Transverse colon (tissue), 4 donors: ENCODE measurements around the gene RTP5. TPM values are rescaled to one million over a fixed set of nuclear protein-coding genes. Genes with fewer than 3 reads are reported as not detected.

ENCODE experiments used
- DNase-seq: peaks from one replicate; pipeline ENCODE4 v3.0.0-alpha.2; 2019
- H3K27ac ChIP-seq, 4 donors: fragments of 200-600 bp; sonication (generic); 2 replicates each; pipeline ENCODE4 v1.5.1; 2016 to 2018; ENCODE audit warnings: inconsistent platforms in 4 of 4
- H3K27me3 ChIP-seq: fragments of 200-600 bp; sonication (generic); 2 replicates; pipeline ENCODE4 v1.5.1; 2017; ENCODE audit warnings: inconsistent platforms
- H3K36me3 ChIP-seq, 4 donors: fragments of 200-600 bp; sonication (generic); 2 replicates each; pipeline ENCODE4 v1.5.1; 2017 to 2019; ENCODE audit warnings: inconsistent platforms in 4 of 4
- H3K4me1 ChIP-seq, 4 donors: fragments of 200-600 bp; sonication (generic); 2 replicates each; pipeline ENCODE4 v1.5.1; 2017 to 2020; ENCODE audit warnings: inconsistent platforms in 4 of 4
- H3K4me3 ChIP-seq, 4 donors: fragments of 200-600 bp; sonication (generic); 1 replicate in 1 of 4; 2 replicates in 3 of 4; pipeline versions ENCODE4 v1.5.1 to v1.6.1; 2017 to 2019; ENCODE audit warnings: inconsistent platforms in 4 of 4
- H3K9me3 ChIP-seq, 2 donors: fragments of 200-600 bp; sonication (generic); 2 replicates each; pipeline ENCODE4 v1.5.1; 2017 to 2019; ENCODE audit warnings: inconsistent platforms in 2 of 2
- EP300 ChIP-seq: sonication (generic); formaldehyde crosslinking; IDR thresholded peaks from one replicate; pipeline ENCODE4 v1.6.1; 2017; ENCODE audit warnings: antibody characterized with exemption, low read depth
- POLR2A ChIP-seq: fragments of 450-650 bp; IDR thresholded peaks from one replicate; pipeline ENCODE4 v1.6.1; 2016; ENCODE audit warnings: antibody characterized with exemption, mild to moderate bottlenecking, moderate library complexity
- POLR2AphosphoS5 ChIP-seq, 3 donors: sonication (generic); formaldehyde crosslinking; IDR thresholded peaks; one replicate each; pipeline ENCODE4 v1.6.1; 2016; ENCODE audit warnings: antibody characterized with exemption in 3 of 3
- WGBS, 2 donors: methylation state at CpG; one replicate each; pipeline ENCODE4 v1.1.5; 2018; ENCODE audit warnings: low coverage in 1 of 2; 5-methylcytosine and 5-hydroxymethylcytosine counted together
- in situ Hi-C, 4 donors: fragments of 200-750 bp; cut with MboI; loops; one replicate each; pipeline versions ENCODE4 v1.15.0 to v1.15.1; 2017; ENCODE audit warnings: low sequenced_read_pairs in 3 of 4, low pct_ligation_motif_present in 1 of 4, low pct_unique_long_range_greater_than_20kb in 1 of 4
- intact Hi-C: fragments of 100-400 bp; cut with DNase I; formaldehyde crosslinking; loops from one replicate; pipeline ENCODE4 v1.15.1; 2023; ENCODE audit warnings: low total_unique reads
- total RNA-seq, 4 donors: library from RNA; depleted of rRNA; stranded (reverse); fragments of >200 nt; gene quantifications; one replicate each; pipeline ENCODE4 v1.1.0, GENCODE V29; 2016
- TF ChIP-seq, protein P1 (sequence below), 5 experiments: fragments of 200-600 bp in 3 of 5; fragments of 450-650 bp in 2 of 5; sonication (generic) in 3 of 5; IDR thresholded peaks; 1 replicate in 2 of 5; 2 replicates in 3 of 5; pipeline ENCODE4 v1.5.1; 2016 to 2017; ENCODE audit warnings: antibody characterized with exemption in 5 of 5, inconsistent platforms in 3 of 5, mild to moderate bottlenecking in 2 of 5, moderate library complexity in 1 of 5

RTP5 gene
- total RNA-seq, 4 donors from 2014 or later = 0.16 TPM; not detected in 3

DNA sequence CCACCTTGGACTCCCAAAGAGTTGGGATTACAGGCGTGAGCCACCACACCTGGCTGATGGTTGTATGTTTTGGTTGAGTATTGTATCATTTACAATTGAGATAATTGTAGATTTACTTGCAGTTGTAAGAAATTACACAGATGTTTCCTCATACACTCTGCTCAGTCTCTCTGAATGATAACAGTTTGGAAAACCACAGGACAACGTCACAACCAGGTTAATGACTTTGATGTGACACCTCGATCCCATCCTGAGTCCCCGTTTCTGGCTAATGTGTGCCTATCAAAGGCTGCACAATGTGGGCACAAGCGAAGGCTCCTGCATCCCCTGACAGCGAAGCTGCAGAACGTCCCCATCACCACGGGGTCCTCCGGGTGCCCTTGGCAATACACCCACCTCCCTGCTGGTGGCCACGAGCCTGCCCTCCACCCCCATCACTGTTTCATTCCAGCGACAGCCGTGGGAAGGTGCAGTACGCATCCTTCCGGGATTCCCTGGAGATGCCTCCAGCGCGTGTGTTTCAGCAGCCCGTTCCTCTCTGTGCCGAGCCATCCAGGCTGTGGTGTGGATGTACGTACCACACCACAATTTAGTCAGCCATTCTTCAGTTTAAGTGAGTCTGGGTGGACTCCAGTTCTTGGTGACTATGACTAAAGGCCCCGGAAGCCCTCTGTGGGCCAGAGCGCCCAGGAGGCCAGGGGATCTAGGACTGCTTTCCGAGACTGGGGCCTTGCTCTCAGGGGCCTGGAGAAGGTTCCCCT is 6.6 kb upstream of the RTP5 start:
- TF ChIP-seq POLR2AphosphoS5 (IDR thresholded peaks at IDR 0.05) (no peak), EP300 (no peak), POLR2A (no peak)
- TF ChIP-seq, protein P1, sequence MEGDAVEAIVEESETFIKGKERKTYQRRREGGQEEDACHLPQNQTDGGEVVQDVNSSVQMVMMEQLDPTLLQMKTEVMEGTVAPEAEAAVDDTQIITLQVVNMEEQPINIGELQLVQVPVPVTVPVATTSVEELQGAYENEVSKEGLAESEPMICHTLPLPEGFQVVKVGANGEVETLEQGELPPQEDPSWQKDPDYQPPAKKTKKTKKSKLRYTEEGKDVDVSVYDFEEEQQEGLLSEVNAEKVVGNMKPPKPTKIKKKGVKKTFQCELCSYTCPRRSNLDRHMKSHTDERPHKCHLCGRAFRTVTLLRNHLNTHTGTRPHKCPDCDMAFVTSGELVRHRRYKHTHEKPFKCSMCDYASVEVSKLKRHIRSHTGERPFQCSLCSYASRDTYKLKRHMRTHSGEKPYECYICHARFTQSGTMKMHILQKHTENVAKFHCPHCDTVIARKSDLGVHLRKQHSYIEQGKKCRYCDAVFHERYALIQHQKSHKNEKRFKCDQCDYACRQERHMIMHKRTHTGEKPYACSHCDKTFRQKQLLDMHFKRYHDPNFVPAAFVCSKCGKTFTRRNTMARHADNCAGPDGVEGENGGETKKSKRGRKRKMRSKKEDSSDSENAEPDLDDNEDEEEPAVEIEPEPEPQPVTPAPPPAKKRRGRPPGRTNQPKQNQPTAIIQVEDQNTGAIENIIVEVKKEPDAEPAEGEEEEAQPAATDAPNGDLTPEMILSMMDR (IDR thresholded peaks at IDR 0.05) = no peak
- H3K36me3 ChIP-seq = no peaks in the 10 kb centered on the region
- H3K9me3 ChIP-seq = no peaks in the 10 kb centered on the region
- 70 to 79% methylated on average over 4 to 21 of the region's 22 CpGs for WGBS, 2 donors
- H3K27me3 ChIP-seq = peaks cover 49% of the 10 kb centered on the region
- DNase-seq = no peak
- H3K4me3 ChIP-seq = no peak overlapping the region
- in situ Hi-C loops (no loop called here), intact Hi-C loops (no loop called here)
- H3K27ac ChIP-seq = no peak overlapping the region
- peaks cover 12 to 18% (median 15%) of the 10 kb centered on the region in 4 donors for H3K4me1 ChIP-seq

DNA sequence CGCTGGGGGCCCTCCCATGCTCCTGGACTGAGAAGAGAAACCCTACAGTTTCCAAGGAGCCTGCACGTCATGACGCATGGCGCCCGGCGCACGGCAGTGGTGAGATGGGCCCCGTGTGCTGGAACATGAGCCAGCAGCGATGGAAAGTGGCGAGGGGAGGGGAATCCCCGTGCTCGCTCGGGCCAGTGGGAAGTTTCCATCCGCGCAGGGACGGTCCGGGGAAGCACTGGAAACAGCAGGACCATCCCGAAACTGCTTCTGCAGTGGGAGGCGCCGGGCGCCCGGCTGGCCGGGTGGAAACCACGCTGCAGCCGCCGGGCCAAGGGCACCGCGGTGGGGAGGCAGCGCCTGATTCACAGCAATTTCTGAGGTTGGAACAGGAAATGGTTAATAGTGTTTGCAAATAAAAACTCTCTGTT is 6.0 kb upstream of the RTP5 start:
- intact Hi-C loops = no loop called here
- no peaks in the 10 kb centered on the region for H3K9me3 ChIP-seq
- H3K4me3 ChIP-seq = no peak overlapping the region
- H3K27me3 ChIP-seq = peaks cover 52% of the 10 kb centered on the region
- DNase-seq = no peak
- no peak overlapping the region for H3K27ac ChIP-seq
- H3K36me3 ChIP-seq = no peaks in the 10 kb centered on the region
- H3K4me1 ChIP-seq = peaks cover 12 to 18% (median 15%) of the 10 kb centered on the region in 4 donors
- 22 to 51% methylated on average over 5 to 28 of the region's 29 CpGs for WGBS, 2 donors
- in situ Hi-C loops = no loop called here
- TF ChIP-seq, protein P1 (IDR thresholded peaks at IDR 0.05) = no peak
- no peak for TF ChIP-seq POLR2AphosphoS5 (IDR thresholded peaks at IDR 0.05)
- TF ChIP-seq EP300 = no peak
- no peak for TF ChIP-seq POLR2A

DNA sequence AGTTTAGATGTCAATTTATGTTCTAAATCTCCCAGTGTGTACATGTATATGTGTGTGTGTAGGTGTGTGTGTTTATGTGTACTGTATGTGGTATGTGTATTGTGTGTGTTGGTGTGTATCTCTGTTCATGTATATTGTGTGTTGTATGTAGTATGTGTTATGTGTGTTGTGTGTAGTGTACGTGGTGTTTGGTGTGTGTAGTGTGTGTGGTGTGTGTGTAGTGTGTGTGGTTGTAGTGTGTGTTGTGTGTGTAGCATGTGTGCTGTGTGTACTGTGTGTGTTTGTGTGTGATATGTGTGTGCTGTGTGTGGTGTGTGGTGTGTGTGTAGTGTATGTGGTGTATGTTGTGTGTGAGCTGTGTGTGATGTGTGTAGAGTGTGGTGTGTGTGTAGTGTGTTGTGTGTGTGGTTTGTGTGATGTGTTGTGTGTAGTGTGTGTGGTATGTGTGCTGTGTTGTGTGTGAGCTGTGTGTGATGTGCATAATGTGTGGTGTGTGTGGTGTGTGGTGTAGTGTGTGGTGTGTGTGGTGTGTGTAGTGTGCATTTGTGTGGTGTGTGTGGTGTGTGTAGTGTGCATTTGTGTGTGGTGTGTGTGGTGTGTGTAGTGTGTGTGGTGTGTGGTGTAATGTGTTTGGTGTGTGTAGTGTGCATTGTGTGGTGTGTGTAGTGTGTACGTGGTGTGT is 5.2 kb upstream of the RTP5 start:
- WGBS, 2 donors = 65 to 80% methylated on average over 2 of the region's 2 CpGs
- no peaks in the 10 kb centered on the region for H3K36me3 ChIP-seq
- peaks cover 5 to 11% (median 10%) of the 10 kb centered on the region in 4 donors for H3K4me1 ChIP-seq
- in situ Hi-C loops (no loop called here), intact Hi-C loops (no loop called here)
- no peak for DNase-seq
- H3K9me3 ChIP-seq = no peaks in the 10 kb centered on the region
- H3K4me3 ChIP-seq = no peak overlapping the region
- no peak overlapping the region for H3K27ac ChIP-seq
- TF ChIP-seq POLR2AphosphoS5 (IDR thresholded peaks at IDR 0.05) (no peak), POLR2A (no peak), EP300 (no peak)
- TF ChIP-seq, protein P1 (IDR thresholded peaks at IDR 0.05) = no peak
- H3K27me3 ChIP-seq = peaks cover 53% of the 10 kb centered on the region

DNA sequence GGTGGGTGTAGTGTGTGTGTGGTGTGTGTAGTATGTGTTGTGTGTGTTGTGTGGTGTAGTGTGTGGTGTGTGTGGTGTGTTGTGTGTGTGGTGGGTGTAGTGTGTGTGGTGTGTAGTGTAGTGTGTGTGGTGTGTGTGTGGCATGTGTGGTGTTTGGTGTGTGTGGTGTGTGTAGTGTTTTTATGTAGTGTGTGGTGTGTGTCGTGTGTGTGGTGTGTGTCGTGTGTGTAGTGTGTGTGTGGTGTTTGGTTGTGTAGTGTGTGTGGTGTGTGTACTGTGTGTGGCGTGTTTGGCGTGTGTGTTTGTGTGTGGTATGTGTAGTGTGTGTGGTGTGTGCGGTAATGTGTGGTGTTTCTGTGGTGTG is 4.7 kb upstream of the RTP5 start:
- H3K27ac ChIP-seq = no peak overlapping the region
- no peak for DNase-seq
- H3K9me3 ChIP-seq = no peaks in the 10 kb centered on the region
- H3K36me3 ChIP-seq = no peaks in the 10 kb centered on the region
- H3K27me3 ChIP-seq = peaks cover 53% of the 10 kb centered on the region
- intact Hi-C loops = no loop called here
- in situ Hi-C loops = no loop called here
- 92 to 94% methylated on average over 4 to 5 of the region's 5 CpGs for WGBS, 2 donors
- no peak for TF ChIP-seq EP300
- TF ChIP-seq, protein P1 (IDR thresholded peaks at IDR 0.05) = no peak
- no peak for TF ChIP-seq POLR2AphosphoS5 (IDR thresholded peaks at IDR 0.05)
- no peak for TF ChIP-seq POLR2A
- H3K4me1 ChIP-seq = peaks cover 2 to 9% (median 5%) of the 10 kb centered on the region in 4 donors
- no peak overlapping the region for H3K4me3 ChIP-seq
